Vagina (tissue), 2 donors: ENCODE results near the gene RAP1GDS1. TPM values are rescaled to one million over a fixed set of nuclear protein-coding genes. Genes with fewer than 3 reads are reported as not detected.

Experiments used
- DNase-seq, 2 donors: peaks; one replicate each; pipeline ENCODE4 v3.0.0-alpha.2; 2017; ENCODE audit errors: extremely low spot score in 2 of 2
- H3K27ac ChIP-seq: fragments of 200-600 bp; sonication (generic); one replicate; pipeline ENCODE4 v1.5.1; 2019
- H3K27me3 ChIP-seq: fragments of 200-600 bp; sonication (generic); one replicate; pipeline ENCODE4 v1.5.1; 2019
- H3K36me3 ChIP-seq, 2 donors: fragments of 200-600 bp; sonication (generic); one replicate each; pipeline ENCODE4 v1.5.1; 2017 to 2019
- H3K4me1 ChIP-seq: fragments of 200-600 bp; sonication (generic); one replicate; pipeline ENCODE4 v1.5.1; 2019
- H3K4me3 ChIP-seq, 2 donors: fragments of 200-600 bp; sonication (generic); 1 replicate in 1 of 2; 2 replicates in 1 of 2; pipeline ENCODE4 v1.5.1; 2016 to 2019
- H3K9me3 ChIP-seq: fragments of 200-600 bp; sonication (generic); one replicate; pipeline ENCODE4 v1.5.1; 2019
- POLR2A ChIP-seq, 2 donors: fragments of 450-650 bp; IDR thresholded peaks; one replicate each; pipeline ENCODE4 v1.6.1; 2017; ENCODE audit warnings: antibody characterized with exemption in 2 of 2, mild to moderate bottlenecking in 2 of 2, moderate library complexity in 2 of 2
- POLR2AphosphoS5 ChIP-seq, 2 donors: sonication (generic); formaldehyde crosslinking; IDR thresholded peaks; one replicate each; pipeline ENCODE4 v1.9.0; 2017; ENCODE audit warnings: antibody characterized with exemption in 2 of 2, mild to moderate bottlenecking in 2 of 2, low read depth in 1 of 2; ENCODE audit not compliant: insufficient read depth in 1 of 2
- intact Hi-C: fragments of 100-400 bp; cut with DNase I; formaldehyde crosslinking; loops from one replicate; pipeline ENCODE4 v1.15.1; 2023
- total RNA-seq: library from RNA; depleted of rRNA; stranded (reverse); fragments of >200 nt; gene quantifications from one replicate; pipeline ENCODE4 v1.2.3, GENCODE V29; 2016
- TF ChIP-seq, protein P1 (sequence below), 3 experiments: fragments of 450-650 bp in 2 of 3; fragments of 200-600 bp in 1 of 3; sonication (generic) in 1 of 3; IDR thresholded peaks; one replicate each; pipeline ENCODE4 v1.5.1; 2017 to 2019; ENCODE audit warnings: antibody characterized with exemption in 3 of 3, mild to moderate bottlenecking in 2 of 3, moderate library complexity in 2 of 3

The RAP1GDS1 gene
- total RNA-seq, 1 donor from 2014 or later: 16.0 TPM

DNA sequence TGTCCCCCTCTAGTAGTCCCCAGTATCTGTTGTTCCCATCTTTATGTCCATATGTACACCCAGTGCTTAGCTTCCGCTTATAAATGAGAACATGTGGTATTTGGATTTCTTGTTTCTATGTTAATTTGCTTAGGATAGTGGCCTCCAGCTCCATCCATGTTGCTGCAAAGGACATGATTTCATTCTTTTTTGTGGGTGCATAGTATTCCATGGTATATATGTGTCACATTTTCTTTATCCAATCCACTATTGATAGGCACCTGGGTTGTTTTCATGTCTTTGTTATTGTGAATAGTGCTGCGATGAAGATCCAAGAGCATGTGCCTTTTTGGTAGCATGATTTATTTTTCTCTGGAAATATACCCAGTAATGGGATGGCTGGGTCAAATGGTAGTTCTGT lies 6.3 kb downstream of the RAP1GDS1 start:
- H3K4me1 ChIP-seq: peaks cover 11% of the 10 kb centered on the region
- TF ChIP-seq POLR2AphosphoS5 (IDR thresholded peaks at IDR 0.05; ENCODE audit: insufficient read depth in 1 of 2, low read depth in 1 of 2) (no peak), POLR2A (IDR thresholded peaks at IDR 0.05) (no peak)
- TF ChIP-seq, protein P1, sequence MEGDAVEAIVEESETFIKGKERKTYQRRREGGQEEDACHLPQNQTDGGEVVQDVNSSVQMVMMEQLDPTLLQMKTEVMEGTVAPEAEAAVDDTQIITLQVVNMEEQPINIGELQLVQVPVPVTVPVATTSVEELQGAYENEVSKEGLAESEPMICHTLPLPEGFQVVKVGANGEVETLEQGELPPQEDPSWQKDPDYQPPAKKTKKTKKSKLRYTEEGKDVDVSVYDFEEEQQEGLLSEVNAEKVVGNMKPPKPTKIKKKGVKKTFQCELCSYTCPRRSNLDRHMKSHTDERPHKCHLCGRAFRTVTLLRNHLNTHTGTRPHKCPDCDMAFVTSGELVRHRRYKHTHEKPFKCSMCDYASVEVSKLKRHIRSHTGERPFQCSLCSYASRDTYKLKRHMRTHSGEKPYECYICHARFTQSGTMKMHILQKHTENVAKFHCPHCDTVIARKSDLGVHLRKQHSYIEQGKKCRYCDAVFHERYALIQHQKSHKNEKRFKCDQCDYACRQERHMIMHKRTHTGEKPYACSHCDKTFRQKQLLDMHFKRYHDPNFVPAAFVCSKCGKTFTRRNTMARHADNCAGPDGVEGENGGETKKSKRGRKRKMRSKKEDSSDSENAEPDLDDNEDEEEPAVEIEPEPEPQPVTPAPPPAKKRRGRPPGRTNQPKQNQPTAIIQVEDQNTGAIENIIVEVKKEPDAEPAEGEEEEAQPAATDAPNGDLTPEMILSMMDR (IDR thresholded peaks at IDR 0.05): no peak
- no peak overlapping the region for H3K4me3 ChIP-seq
- no peak for DNase-seq
- no peak overlapping the region for H3K27ac ChIP-seq
- H3K36me3 ChIP-seq: no peaks in the 10 kb centered on the region
- H3K9me3 ChIP-seq: no peaks in the 10 kb centered on the region
- intact Hi-C loops: no loop called here
- H3K27me3 ChIP-seq: no peaks in the 10 kb centered on the region

DNA sequence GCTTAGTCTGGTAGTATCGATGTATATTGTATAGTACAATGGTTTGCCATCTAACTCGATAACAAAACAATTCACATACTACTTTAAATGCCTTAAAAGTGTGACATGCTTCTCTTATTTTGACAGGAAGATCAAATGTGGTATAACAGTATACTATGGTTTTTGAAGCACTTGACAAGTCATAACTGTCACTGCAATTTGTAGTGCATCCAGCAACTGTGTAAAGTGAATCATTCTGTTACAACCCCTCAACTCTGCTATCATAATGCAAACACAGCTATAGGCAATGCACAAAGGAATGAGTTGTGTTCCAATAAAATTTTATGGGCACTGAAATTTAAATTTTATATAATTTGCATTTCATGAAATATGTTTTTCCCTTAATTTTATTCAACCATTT lies 14.0 kb downstream of the RAP1GDS1 start:
- Histone ChIP-seq H3K4me3 (no peak overlapping the region), H3K27ac (no peak overlapping the region), H3K9me3 (no peaks in the 10 kb centered on the region), H3K36me3 (no peaks in the 10 kb centered on the region), H3K27me3 (no peaks in the 10 kb centered on the region), H3K4me1 (no peaks in the 10 kb centered on the region)
- no peak for DNase-seq
- TF ChIP-seq POLR2AphosphoS5 (IDR thresholded peaks at IDR 0.05; ENCODE audit: insufficient read depth in 1 of 2, low read depth in 1 of 2): no peak
- TF ChIP-seq, protein P1 (IDR thresholded peaks at IDR 0.05): no peak
- no peak for TF ChIP-seq POLR2A (IDR thresholded peaks at IDR 0.05)
- intact Hi-C loops: no loop called here

DNA sequence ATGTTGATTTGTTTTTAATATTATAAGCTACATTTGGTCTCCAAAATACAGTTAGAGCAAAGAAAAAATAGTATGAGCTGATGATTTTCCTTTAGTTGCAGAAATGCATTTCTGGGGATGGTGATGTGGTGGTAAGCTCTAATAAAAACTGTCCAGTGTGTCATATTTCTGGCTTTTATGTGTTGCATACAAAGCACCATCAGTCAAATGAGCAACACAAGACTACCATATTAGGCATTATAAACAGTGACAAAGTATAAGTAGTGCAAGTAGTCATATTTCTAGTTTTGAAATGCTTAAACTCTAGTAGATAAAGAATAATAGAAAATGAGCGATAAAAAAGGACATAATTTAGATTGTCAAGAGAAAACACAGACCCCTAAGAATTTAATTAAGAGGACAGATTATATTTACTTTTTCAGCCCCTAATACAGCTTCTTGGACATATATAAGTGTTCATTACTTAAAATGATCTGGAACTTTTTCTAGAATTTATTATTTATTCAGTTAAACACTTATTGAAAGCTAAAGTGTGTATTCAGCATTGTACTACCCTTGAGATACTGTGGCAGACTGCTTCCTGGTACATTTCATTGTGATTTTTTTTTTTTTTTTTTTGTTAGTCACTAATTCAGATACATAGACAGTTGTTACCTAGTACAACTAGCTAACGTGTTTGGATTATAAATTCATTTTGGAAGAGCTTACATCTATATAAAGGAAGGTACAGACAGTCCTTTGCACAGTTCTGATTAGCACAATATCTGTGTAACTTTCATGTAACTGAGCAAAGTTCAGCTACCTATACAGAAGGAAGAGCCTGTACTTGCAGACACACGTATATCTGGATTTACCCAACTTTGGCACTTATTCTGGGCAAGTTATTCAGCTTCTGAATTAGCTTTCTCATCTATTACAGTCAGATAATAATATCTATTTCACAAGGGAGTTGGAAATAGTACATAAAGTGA lies 22.3 kb downstream of the RAP1GDS1 start:
- H3K4me3 ChIP-seq: no peak overlapping the region
- DNase-seq: no peak
- no peak overlapping the region for H3K27ac ChIP-seq
- no peaks in the 10 kb centered on the region for H3K9me3 ChIP-seq
- no peaks in the 10 kb centered on the region for H3K27me3 ChIP-seq
- no peak for TF ChIP-seq POLR2A (IDR thresholded peaks at IDR 0.05)
- TF ChIP-seq, protein P1 (IDR thresholded peaks at IDR 0.05): no peak
- no peak for TF ChIP-seq POLR2AphosphoS5 (IDR thresholded peaks at IDR 0.05; ENCODE audit: insufficient read depth in 1 of 2, low read depth in 1 of 2)
- H3K4me1 ChIP-seq: no peaks in the 10 kb centered on the region
- intact Hi-C loops: no loop called here
- H3K36me3 ChIP-seq: no peaks in the 10 kb centered on the region

DNA sequence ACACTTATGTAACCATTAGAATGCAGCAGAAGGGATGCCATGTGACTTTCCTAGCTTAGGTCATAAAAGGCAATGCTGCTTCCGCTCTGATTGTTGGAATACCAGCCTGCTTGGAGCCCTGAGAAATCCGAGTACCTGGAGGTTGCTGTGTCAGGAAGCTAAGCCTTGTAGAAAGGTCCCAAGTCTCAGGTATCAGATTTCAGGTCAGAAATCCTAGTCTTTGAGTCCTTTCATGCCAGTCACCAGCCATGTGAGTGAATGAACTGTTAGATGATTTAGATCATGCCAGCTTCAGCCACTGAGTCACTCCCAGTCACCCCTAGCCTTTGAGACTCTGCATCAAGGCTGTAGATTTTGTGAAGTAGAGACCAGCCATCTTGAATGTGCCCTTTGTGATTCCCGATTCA lies 23.5 kb downstream of the RAP1GDS1 start:
- no peak for DNase-seq
- no peaks in the 10 kb centered on the region for H3K27me3 ChIP-seq
- intact Hi-C loops: no loop called here
- no peak overlapping the region for H3K27ac ChIP-seq
- H3K9me3 ChIP-seq: no peaks in the 10 kb centered on the region
- TF ChIP-seq POLR2AphosphoS5 (IDR thresholded peaks at IDR 0.05; ENCODE audit: insufficient read depth in 1 of 2, low read depth in 1 of 2) (no peak), POLR2A (IDR thresholded peaks at IDR 0.05) (no peak)
- TF ChIP-seq, protein P1 (IDR thresholded peaks at IDR 0.05): no peak
- no peaks in the 10 kb centered on the region for H3K4me1 ChIP-seq
- H3K36me3 ChIP-seq: no peaks in the 10 kb centered on the region
- no peak overlapping the region for H3K4me3 ChIP-seq

DNA sequence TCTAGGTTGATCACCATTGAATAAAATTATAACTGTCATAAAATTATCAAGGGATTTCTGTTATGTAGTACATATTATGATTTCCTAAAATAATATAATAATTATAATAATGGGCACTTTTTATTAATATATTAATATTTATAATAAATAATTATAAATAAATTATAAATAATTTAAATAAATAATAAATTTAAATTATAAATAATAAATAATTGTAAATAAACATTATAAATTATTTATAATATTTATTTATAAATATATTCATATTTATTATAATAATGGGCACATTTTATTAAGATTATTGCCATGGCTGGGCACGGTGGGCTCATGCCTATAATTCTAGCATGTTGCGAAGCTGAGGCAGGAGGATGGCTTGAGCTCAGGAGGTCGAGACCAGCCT lies 24.5 kb downstream of the RAP1GDS1 start:
- peaks cover 5% of the 10 kb centered on the region for H3K4me1 ChIP-seq
- no peaks in the 10 kb centered on the region for H3K27me3 ChIP-seq
- H3K9me3 ChIP-seq: no peaks in the 10 kb centered on the region
- intact Hi-C loops: no loop called here
- TF ChIP-seq POLR2AphosphoS5 (IDR thresholded peaks at IDR 0.05; ENCODE audit: insufficient read depth in 1 of 2, low read depth in 1 of 2) (no peak), POLR2A (IDR thresholded peaks at IDR 0.05) (no peak)
- TF ChIP-seq, protein P1 (IDR thresholded peaks at IDR 0.05): no peak
- H3K27ac ChIP-seq: no peak overlapping the region
- H3K4me3 ChIP-seq: no peak overlapping the region
- H3K36me3 ChIP-seq: no peaks in the 10 kb centered on the region
- no peak for DNase-seq
